Dedifferentiated amniotic fluid mesenchymal stem cell (primary cell): ENCODE measurements around the gene C1orf210.

Experiments used
- DNase-seq: peaks from one replicate; pipeline ENCODE4 v3.0.0-alpha.2; 2016; ENCODE audit errors: extremely low spot score

The C1orf210 gene

GRCh38 chr1:43312663-43313515 lies 27.5 kb upstream of the C1orf210 start:
- no peak for DNase-seq

GRCh38 chr1:43312212-43312623 lies 26.8 kb upstream of the C1orf210 start:
- no peak for DNase-seq

- DNase-seq: no peak
Measured at GRCh38 chr1:43311521-43311920, 26.1 kb upstream of the C1orf210 start.

GRCh38 chr1:43309405-43310025 lies 24.1 kb upstream of the C1orf210 start:
- no peak for DNase-seq

DNA sequence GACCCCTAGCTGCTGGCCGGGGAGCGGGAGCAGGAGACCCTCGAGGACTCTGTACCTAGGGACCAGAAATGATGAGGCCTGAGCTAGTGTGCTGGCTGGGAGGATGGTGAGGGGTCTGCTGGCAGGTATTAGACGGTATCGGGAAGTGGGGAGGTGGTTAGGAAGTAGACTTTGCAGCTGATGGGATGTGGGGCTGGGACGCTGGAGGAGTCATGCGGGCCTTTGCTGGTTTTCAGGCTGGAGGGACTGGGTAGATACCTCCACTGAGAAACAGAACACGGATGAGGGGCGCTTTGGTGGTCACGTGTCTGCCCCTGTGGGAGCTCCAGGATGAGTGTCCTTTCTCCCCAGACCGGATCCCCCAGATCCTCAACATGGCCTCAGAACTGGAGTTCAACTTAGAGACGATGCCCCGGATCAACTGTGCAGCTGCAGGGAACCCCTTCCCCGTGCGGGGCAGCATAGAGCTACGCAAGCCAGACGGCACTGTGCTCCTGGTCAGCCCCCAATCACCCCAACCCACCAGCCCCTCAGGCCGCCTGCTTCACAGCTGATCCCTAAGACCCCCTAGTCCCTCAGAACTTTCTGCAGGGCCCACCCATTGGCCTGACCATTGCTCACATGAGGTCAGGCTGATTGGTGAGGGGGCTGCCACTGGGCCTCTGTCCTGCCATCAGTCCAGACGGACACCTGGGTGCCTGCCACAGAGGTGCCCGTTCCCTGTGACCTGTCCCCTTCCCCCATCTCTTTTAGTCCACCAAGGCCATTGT lies 23.4 kb upstream of the C1orf210 start:
- DNase-seq: no peak

- DNase-seq: no peak
Measured at GRCh38 chr1:43307458-43308158, 22.2 kb upstream of the C1orf210 start.

DNA sequence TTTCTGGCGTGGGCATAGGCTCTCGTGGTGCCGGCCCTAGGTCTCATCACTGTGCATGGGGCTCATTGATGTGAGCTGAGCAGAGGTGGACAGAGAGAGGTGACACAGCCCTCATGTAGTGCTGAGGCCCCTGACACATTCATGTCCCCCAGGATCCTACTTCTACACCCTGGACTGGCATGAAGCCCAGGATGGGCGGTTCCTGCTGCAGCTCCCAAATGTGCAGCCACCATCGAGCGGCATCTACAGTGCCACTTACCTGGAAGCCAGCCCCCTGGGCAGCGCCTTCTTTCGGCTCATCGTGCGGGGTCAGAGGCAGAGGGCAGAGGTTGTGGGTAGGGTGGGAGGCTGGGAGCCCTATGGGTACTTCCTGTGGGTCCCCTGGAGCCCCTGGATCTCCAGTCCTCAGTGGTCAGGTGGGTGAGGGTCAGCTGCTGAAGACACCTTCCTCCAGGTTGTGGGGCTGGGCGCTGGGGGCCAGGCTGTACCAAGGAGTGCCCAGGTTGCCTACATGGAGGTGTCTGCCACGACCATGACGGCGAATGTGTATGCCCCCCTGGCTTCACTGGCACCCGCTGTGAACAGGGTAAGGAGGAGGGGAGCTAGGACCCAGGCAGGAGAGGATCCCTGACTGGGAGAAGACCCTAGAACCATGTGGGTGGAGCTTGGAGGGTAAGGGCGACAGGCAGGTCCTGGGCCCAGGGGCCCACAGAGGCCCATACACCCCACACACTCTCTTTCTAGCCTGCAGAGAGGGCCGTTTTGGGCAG lies 21.5 kb upstream of the C1orf210 start:
- no peak for DNase-seq

GRCh38 chr1:43305926-43306687 lies 20.7 kb upstream of the C1orf210 start:
- DNase-seq: no peak

GRCh38 chr1:43305461-43305860 lies 20.1 kb upstream of the C1orf210 start:
- no peak for DNase-seq

- no peak for DNase-seq
Measured at GRCh38 chr1:43304771-43305300, 19.5 kb upstream of the C1orf210 start.

DNA sequence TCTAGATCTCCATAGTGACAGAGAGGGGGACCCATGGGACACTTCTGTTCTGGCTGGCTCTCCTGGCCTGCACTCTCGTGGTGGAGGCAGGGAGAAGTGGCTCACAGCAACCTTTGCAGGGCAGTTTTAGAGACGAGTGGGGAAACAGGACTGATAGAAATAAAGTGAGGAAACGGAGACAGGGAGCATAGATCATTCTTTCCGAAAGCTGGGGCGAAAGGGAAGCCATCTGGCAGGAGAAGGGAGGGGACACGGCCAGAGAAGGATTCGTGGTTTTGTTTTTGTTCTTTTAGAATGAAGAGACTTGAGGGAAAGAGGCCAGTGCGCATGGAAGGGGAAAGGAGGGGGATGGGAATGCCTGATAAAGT lies 18.9 kb upstream of the C1orf210 start:
- DNase-seq: no peak

DNA sequence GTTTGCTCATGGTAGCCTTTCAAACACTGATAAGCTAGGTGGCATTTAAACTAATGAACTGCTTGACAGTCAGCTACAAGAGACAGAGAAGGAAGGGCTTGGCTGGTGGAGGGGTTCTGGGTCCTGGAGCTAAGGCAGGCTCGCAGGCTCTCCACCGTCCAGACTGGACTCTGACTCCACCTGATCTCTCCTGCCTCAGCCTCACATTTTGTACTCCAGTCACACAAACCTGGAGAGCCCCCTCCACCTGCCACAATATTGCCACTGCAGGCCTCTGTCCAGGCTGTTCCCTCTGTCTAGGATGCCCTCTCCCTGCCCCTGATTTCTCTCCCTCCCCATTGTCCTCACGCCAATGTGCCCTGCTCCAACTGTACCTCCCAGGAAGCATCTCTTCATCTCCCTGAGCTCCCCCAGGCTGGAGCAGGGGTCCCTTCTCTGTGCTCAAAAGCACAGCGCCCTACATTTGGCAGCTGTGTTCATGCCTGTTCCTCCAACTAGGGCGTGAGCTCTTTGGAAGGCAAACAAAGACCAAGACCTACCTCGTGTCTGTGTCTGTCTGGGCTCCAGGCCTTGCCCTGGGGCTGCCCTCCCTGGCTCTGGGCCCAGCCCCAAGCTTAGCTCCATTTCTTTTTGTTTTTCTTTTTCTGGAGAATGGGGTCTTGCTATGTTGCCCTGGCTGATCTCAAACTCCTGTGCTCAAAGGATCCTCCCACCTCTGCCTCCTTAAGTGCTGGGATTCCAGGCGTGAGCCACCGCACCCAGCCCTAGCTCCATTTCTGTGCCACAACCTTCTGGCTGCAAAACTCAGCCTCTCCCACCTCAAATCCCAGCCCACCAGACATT lies 18.3 kb upstream of the C1orf210 start:
- DNase-seq: no peak

DNA sequence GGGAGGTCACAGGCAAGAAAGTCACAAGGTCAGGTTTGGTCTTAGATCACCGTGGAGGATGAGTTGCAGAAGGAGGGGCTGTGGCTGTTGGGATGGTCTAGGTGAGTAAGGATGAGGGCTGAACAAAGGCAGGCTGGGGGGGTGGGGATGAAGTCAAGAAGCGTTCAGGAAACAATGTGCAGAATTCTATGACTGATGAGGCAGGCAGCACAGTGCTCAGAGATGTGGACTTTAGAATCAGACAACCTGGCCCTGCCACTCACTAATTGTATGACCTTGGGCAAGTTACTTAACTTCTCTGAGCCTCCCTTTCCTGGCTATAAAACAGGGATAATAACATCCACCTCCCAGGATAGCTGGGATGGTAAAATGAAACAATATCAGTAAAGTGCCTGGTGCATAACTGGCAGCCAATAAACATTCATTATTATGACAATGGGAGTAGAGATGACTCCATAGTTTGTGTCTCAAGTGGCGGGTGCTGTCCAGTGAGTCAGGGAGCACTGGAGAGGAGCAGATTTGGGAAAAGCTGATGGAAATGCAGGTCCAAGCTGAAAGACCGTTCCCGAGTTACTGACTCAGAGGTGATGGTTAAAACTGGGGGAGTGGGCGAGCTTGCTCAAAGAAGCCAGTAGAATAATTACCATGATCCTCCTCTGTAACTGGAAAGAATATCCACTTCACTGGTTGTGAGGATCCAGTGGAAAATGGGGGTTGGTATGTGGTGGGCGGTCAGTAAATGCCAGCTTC lies 17.5 kb upstream of the C1orf210 start:
- DNase-seq: no peak

- DNase-seq: no peak
Measured at GRCh38 chr1:43302201-43302600, 16.8 kb upstream of the C1orf210 start.

- no peak for DNase-seq
Measured at GRCh38 chr1:43300378-43301094, 15.2 kb upstream of the C1orf210 start, which contains the start of gene TIE1. TSS of gene TIE1 (plus strand) at chr1:43300982. CDS start at chr1:43301072, 90 bp downstream.

DNA sequence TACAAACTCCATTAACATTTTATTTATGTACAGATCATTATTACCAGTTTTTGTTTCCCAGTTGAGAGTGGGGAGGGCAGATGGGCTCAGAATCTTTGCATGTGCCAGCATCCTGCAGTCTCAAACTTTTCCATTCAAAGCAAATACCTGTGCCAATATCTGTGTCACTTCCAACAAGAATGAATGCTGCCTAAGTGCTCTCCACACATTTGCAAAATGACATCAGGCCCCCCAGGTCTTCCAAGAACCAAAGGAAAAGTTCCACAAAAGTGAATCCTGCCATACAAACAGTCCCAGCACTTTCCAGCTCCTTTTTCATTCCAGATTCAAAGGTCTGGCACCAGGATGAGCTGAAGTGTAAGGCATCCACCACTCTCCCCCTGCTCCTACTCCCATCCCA lies 13.7 kb upstream of the C1orf210 start:
- DNase-seq: no peak

DNA sequence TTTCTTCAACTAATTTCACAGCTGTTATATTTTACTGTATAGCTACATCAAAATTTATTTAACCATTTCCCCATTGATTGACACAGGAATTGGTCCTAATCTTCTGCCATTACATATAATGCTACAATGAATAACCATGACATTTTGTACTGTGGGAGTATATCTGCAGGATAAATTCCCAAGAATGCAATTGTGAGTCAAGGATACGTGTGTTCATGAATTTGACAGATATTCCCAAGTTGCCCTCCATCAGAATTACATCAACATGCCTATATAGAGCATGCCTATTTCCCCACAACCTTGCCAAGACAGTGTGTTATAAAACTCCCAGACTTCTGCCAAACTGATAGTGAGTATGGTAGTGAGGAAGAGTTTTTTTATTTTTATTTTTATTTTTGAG lies 12.7 kb upstream of the C1orf210 start:
- DNase-seq: no peak

DNA sequence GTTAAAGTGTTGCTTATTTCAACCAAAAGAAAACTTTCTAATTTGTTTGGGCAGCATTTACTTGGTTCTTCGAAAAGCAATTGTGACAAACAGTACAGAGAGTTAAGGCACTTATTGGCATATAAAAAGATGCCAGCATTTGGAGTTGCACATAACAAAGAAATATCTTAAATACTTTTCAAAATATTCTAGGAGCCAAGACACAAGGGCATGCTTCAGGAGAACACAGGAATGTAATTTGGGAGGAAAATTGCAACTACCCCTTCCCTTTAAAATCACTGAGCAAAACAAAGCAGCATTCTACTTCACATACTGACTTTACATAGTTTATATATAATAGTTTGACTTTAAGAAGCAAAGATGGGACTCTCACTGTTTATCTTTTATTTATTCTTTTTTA lies 10.8 kb upstream of the C1orf210 start:
- DNase-seq: peak; percentile 61
